GM21529 (cell line): ENCODE measurements around the gene SRSF3.
"Not testable (repeated sequence)": the region's sequence is repeated elsewhere in the genome, so short reads cannot be mapped to it uniquely, and the experiment has no call there.

Experiments
- ATAC-seq: cut with Tn5 transposase; IDR thresholded peaks from one replicate; pipeline ENCODE4 v1.9.1; 2021; ENCODE audit not compliant: unreplicated experiment

SRSF3 gene

GRCh38 chr6:36604090-36605060 is 10.2 kb downstream of the SRSF3 start:
- no peak for ATAC-seq

DNA sequence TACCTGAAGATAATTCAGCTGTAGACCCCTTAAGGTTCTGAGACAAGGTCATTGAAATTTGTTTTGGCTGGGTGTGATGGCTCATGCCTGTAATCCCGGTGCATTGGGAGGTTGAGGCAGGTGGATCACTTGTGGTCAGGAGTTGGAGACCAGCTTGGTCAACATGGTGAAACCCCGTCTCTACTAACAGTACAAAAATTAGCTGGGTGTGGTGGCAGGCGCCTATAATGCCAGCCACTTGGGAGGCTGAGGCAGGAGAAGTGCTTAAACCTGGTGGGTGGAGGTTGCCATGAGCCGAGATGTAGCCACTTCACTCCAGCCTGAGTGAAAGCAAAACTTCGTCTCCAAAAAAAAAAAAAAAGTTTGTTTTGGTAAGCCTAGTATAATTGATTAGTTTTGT is 11.0 kb downstream of the SRSF3 start:
- no peak for ATAC-seq

- no peak for ATAC-seq
Observed at GRCh38 chr6:36605560-36606391, 11.6 kb downstream of the SRSF3 start.

GRCh38 chr6:36607305-36607682 is 13.1 kb downstream of the SRSF3 start:
- ATAC-seq: not testable (repeated sequence)

DNA sequence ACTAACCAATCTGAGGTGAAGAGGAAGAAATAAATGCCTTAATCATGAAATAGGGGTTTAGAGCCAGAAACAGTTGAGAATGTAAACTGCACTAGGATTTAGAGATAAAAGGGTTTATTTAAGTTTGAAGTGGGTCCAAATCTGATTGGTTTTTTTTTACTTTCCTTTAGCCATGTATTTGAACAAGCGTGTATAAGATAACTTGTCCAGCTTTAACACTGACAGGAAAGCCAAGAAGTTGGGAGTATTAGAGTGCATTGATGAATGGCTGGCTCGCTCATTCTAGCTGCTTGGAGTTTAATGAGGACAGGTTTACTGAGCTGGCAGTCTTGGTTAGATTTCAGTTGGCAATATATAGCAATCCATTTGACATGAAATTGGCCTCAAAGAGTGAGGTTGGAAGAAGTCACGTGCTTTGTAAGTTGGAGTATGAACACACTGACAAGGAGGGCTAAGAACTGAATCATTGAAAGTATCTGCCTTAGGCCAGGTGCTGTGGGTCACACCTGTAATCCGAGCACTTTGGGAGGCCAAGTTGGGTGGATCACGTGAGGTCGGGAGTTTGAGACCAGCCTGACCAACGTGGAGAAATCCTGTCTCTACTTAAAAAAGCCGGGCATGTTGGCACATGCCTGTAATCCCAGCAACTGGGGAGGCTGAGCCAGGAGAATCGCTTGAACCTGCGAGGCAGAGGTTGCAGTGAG is 13.7 kb downstream of the SRSF3 start:
- ATAC-seq: no peak

- ATAC-seq: no peak
Observed at GRCh38 chr6:36608788-36609563, 14.8 kb downstream of the SRSF3 start.

DNA sequence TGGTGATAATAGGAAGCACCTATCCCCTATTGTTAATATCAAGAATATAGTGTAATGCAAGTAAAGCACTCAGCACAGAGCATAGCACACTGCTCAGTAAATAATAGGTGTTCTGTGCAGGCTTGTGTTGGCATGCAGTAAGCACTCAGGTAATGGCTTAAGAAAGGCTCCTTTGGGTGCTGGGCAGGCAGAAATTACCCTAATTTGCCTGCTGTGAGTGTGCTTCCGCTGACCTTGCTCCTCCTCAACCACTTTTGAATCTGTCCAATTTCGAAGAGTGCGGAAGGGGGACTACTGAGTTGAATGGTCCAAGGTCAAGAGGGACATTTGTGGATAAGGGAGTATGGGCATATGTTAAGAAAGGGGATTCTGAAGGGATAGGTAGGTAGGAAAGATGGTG is 15.4 kb downstream of the SRSF3 start:
- ATAC-seq: no peak

- no peak for ATAC-seq
Observed at GRCh38 chr6:36610041-36610955, 16.1 kb downstream of the SRSF3 start.

- ATAC-seq: no peak
Observed at GRCh38 chr6:36610956-36611336, 16.8 kb downstream of the SRSF3 start.

- ATAC-seq: not testable (repeated sequence)
Observed at GRCh38 chr6:36611679-36612078, 17.5 kb downstream of the SRSF3 start.

DNA sequence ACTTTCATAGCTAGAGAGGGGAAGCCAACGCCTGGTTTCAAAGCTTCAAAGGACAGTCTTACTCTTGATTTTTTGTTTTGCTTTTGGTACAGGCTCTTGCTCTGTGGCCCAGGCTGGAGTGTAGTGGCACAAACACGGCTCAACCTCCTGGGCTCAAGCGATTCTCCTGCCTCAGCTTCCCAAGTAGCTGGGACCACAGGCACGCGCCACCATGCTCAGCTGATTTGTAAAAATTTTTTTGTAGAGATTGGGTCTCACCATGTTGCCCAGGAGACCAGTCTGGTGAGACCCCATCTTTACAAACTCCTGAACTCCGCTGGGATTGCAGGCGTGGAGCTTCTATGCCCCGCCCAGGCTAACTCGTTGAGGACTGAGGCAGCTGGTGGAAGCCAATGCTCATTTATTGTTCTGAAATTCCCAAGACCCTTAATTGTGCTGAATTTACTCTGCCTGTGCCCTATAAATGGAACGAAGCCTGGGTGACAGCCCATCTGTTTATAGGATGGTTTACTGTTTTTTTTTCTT is 18.0 kb downstream of the SRSF3 start:
- no peak for ATAC-seq

DNA sequence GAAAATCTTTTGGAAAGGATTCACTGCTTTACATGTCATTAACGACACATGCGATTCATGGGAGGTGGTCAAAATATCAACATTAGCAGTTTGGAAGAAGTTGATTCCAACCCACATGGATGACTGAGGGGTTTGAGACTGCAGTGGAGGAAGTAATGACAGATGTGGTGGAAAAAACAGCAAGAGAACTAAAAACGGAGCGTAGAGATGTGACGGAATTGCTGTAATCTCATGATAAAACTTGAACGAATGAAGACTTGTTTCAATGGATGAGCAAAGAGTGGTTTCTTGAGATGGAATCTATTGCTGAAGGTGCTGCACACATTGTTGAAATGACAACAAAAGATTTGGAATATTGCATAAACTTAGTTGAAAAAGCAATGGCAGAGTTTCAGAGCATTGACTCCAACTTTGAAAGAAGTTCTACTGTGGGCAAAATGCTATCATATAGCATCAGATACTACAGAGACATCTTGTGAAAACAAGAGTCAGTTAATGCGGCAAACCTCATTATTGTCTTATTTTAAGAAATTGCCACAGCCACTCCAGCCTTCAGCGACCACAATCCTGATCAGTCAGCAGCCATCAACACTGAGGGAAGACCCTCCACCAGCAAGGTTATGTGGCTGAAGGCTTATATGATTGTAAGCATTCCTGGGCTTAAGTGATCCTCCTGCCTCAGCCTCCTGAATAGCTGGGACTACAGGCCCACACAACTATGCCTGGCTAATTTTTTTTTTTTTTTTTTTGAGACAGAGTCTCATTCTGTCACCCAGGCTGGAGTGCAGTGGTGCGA is 19.2 kb downstream of the SRSF3 start:
- no peak for ATAC-seq

DNA sequence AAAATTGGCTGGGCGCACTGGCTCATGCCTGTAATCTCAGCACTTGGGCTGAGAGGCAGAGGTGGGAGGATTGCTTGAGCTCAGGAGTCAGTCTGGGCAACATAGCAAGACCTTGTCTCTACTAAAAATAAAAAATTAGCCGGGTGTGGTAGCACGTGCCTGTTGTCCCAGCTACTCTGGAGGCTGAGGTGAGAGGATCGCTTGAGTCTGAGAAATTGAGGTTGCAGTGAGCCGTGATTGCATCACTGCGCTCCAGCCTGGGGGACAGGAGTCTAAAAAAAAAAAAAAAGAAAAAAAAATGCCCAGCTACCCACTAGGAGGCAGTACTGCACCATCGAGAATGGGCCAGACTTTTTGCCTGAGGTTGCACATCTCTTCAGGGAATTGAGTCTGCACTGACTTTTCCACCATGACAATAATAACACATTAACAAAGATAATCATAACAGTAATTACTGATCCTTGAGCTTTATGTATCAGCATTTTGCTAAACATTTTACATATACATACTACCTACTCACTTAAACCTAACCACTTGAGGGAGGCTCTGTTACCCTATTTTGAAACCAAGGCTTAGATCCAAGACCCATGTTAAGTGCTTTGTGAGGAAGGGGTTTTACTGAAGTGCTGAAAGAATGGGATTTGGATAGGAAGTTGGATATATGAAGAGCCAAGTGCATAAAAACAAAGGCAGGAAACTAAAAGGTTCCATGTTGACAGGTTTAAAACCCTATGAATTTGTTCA is 21.0 kb downstream of the SRSF3 start:
- ATAC-seq: peak; percentile 39

DNA sequence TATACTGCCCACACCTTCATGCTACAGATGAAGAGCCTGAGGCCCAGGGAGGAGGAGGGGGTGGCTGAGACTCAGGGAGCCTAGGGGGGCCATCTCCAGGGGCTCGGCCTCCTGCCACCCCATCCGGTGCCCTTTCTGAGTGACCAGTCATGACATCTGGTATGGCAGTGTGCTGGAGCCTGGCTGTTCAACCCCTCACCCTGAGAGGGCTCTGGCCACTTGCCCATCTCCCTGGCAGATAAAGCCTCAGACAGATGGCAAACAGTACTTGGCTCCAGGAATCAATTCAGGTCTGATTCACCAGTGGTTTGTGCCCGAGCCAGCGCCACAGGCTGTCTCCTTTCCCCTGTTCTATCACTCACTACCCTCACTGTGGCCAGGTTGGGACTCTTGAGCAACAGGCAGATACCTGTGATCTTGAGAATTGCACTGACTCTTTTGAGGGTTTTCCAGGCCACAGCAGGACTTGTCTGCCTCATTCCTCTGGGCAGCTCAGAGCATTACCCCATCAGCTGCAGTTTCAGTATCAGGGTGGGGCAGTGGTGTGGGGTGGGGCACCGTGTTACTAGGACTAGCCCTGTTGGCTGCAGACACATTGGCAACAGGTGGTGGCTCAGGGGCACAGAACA is 22.8 kb downstream of the SRSF3 start:
- no peak for ATAC-seq

GRCh38 chr6:36618366-36619355 is 24.5 kb downstream of the SRSF3 start:
- ATAC-seq: no peak

- ATAC-seq: no peak
Observed at GRCh38 chr6:36621371-36621855, 27.3 kb downstream of the SRSF3 start.
